CMK (cell line): Measurements from ENCODE around the gene STARD8.
"Not testable (repeated sequence)": the region's sequence is repeated elsewhere in the genome, so short reads cannot be mapped to it uniquely, and the experiment has no call there.

Experiments used
- DNase-seq: peaks from one replicate; pipeline ENCODE4 v3.0.0-alpha.2; 2010; ENCODE audit warnings: low read depth

The STARD8 gene

DNA sequence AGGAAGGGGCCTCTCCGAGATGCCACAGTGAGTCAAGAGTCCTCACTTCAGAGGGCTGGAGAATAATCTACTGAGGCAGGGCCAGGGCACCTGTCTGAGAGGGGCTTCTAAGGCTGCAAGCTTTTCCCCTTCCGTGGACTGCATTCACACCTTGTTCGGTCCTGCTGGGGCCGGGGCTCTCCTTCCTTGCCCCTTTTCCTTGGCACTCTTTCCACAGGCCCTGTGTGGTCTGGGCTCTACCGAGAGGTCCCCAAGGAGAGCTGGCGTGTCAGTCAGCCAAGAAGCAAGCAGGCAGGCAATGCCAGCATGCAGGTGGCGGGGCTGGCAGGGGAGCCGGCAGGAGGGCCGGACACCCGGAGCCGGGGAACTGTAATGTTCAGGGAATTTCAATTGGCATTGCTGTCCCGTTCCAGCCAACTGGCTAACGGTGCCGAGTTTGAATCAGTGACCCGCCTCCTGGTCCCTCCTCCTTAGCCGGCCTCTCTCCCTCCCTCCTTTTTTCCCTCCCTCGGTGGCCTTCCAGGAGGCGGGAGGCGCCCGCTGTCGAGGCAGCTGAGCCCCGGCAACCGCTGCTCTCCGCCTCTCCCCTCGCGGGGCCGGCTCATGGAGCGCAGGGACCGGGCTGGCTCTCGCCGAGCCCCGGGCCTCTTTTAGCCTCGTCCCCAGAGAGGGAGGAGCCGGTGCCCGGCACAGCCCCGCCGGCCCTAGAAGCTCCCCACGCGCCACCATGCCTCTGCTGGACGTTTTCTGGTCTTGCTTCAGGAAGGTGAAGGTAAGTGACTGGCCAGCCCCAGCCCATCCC, at the start of gene STARD8:
Gene STARD8, plus strand, starts transcription at position 511 of the 802 bp plus-strand sequence. Its CDS starts 217 bp downstream, at position 728.
- DNase-seq, result no peak

DNA sequence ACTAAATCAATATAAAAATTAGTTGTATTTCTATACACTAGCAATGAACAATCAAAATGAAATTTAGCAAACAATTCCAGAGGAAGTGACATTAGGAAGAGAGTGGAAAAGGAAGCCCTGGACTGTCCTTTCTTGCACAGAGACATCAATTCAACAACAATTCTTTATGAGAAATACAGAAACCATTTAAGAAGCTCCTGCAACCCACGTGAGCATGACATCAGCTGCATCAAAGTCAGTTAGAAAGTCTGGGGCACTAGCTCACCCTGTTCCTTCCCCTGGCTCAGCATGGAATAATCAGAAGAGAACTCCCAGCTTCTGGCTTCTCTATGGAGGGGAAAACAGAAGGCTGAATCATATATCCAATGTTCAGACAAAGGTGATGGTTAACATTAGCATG, 48.6 kb upstream of the STARD8 start:
- no peak for DNase-seq

GRCh38 chrX:68599256-68600152, 48.0 kb upstream of the STARD8 start:
- no peak for DNase-seq

DNA sequence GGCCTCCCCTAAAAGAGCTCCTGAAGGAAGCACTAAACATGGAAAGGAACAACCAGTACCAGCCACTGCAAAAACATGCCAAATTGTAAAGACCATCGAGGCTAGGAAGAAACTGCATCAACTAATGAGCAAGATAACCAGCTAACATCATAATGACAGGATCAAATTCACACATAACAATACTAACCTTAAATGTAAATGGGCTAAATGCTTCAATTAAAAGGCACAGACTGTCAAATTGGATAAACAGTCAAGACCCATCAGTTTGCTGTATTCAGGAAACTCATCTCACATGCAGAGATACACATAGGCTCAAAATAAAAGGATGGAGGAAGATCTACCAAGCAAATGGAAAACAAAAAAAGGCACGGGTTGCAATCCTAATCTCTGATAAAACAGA, 43.2 kb upstream of the STARD8 start:
- not testable (repeated sequence) for DNase-seq

DNA sequence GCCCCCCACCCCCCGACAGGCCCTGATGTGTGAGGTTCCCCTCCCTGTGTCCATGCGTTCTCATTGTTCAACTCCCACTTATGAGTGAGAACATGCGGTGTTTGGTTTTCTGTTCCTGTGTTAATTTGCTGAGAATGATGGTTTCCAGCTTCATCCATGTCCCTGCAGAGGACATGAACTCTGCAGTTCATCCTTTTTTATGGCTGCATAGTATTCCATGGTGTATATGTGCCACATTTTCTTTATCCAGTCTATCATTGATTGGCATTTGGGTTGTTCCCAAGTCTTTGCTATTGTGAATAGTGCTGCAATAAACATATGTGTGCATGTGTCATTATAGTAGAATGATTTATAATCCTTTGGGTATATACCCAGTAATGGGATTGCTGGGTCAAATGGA, 32.7 kb upstream of the STARD8 start:
- not testable (repeated sequence) for DNase-seq

GRCh38 chrX:68627986-68628385, 19.5 kb upstream of the STARD8 start:
- no peak for DNase-seq

DNA sequence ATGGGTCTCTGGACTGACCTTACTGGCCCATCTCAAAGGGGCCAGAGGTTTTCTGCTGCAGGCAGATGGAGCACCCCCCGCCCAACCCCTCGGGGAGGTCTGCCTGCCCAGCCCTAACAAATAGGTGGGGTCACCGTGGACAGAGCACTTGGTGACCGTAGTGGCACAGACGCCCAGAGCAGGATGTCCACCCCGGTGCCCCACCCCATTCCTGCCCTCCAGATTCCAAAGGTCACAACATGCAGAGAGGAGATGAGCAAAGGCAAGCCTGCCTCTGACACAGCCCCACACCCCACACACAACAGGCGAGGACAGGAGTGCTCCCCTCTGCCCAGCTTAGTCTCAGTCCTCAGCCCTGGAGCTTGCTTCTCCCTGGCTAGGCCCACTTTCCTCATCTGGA, 17.5 kb upstream of the STARD8 start:
- not testable (repeated sequence) for DNase-seq

GRCh38 chrX:68631336-68631735, 16.1 kb upstream of the STARD8 start:
- DNase-seq, result no peak

DNA sequence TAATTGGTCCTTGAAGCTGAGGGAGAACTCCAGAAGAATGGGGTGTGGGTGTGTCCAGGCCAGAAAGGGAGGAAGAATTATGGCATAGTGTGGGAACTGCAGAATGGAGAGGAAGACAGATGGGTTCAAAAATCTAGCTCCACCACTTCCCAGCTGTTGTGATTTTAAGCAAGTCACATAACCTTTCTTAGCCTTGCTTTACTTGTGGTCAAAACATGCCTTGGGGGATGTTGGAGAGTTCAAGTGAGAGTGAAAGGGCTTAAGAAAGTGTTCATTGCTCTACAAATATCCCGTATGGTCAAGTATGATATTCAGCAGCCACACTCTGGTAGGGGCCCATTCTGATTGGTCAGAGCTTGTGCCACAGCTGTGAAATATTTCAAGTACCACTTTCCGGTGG, 15.0 kb upstream of the STARD8 start:
- no peak for DNase-seq

- DNase-seq, result no peak
Observed at GRCh38 chrX:68633981-68634380, 13.5 kb upstream of the STARD8 start.

DNA sequence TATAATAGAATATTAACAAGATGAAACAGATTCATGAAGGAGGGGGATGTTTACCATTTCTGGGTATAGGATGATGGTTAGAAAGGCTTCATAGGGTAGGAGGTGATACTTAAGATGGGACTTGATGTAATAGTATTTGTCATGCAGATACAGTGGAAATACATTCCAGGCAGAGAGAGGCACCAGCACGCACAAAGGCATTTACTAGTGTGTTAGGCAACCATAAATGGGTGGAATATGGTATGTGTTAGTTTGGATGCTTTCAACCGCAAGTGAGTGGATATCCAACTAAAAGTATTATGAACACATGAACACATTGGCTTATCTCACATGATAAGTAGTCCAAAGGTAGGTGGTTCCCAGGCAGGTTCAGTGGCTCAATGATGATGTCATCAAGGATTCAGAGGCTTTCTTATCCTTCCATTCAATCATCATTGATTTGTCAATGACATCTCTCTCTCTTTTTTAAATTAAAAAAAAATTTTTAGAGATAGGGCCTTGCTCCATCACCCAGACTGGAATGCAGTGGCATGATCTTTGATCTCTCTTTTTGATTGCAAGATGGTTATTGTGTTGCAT, 12.7 kb upstream of the STARD8 start:
- DNase-seq, result no peak

DNA sequence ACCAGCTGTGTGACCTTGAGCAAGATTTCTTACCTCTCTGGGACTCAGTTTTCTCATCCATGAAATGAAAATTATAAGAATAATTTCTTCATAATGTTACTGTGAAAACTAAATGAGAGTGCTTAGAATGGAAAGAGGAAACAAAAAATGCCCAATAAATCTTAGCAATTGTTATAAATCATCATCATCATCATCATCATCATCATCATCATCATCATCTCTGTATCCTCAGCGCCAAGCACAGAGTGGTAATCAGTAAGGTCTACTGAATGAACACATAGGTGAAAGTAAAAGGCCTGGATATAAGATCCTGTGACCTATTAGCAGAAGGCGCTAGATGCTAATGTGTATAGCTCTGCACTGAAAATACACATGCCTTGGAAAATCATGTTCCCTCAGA, 6.8 kb upstream of the STARD8 start:
- no peak for DNase-seq

DNA sequence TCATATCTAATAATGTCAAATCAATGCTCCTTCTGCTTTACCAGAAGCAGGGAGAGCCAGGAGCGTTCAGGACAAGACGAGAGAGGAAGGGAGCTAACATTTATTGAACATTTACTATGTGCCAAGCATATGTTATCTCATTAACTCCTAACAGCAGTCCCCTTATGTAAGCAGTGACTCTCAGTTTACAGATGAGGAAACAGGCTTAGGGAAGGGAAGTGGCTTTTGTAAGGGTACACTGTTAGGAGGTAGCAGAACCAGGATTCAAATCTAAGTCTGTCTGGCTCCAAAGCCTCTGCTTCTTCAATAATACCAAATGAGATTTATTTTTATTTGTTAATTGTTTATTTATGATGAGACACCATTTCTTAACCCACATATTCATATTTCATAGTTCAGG, 2.6 kb upstream of the STARD8 start:
- no peak for DNase-seq

- no peak for DNase-seq
Observed at GRCh38 chrX:68646421-68646820, 1.0 kb upstream of the STARD8 start.

- DNase-seq, result no peak
Observed at GRCh38 chrX:68648960-68649359, 1.5 kb downstream of the STARD8 start.

DNA sequence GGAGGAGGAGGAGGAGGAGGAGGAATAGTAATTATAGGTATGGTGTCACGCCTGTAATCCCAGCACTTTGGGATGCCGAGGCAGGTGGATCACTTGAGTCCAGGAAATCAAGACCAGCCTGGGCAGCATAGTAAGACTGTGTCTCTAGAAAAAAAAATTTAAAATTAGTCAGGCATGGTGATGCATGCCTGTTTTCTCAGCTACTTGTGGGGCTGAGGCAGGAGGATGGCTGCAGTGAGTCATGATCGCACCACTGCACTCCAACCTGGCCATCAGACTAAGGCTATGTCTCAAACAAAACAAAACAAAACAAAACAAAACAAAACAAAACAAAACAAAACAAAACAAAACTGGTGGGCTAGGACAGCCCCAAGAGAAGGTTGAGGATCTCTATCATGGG, 3.0 kb downstream of the STARD8 start:
- no peak for DNase-seq

DNA sequence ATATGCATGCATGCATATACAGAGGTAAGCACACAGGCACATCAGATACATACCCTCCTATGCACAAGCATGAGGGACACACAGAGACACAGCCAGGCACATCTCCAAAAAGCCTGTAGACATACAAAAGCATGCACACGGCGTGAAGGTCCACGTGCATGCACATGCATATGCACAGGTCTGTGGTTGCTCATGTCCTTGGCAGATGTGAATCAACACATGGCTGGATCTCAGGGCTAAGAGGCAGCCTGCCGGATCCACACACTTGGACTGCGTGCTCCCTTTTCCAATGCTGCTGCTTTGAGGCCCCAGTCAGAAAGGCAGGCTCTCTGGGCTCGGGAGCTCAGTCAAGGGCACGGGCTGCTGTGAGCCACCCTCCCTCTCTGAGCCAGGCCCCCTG, 3.6 kb downstream of the STARD8 start:
- DNase-seq, result no peak

- no peak for DNase-seq
Observed at GRCh38 chrX:68652326-68653170, 5.1 kb downstream of the STARD8 start.

- DNase-seq, result no peak
Observed at GRCh38 chrX:68654693-68655092, 7.2 kb downstream of the STARD8 start.

- not testable (repeated sequence) for DNase-seq
Observed at GRCh38 chrX:68656473-68656872, 9.0 kb downstream of the STARD8 start.

- no peak for DNase-seq
Observed at GRCh38 chrX:68658530-68658929, 11.1 kb downstream of the STARD8 start.

DNA sequence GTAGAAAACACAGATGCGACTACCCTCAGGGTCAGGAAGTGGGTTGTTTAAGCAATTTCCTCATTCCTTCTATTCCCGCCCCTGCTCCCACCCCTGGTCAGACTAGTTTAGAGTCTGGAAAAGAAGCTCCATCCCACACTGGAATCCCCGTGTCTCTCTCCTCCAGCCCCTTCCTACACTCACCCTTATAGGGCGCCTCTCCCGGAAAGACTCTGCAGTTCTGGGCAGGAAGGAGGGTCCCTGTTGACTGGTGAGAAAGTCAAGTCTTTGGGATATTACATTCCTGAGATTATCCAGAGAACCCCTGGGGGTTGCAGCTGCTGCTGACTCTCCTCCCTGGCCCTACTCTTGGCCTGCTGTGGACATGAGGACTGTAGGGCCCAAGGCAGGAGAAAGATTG, 11.9 kb downstream of the STARD8 start:
- DNase-seq, result no peak
